HEK293 (cell line): Measurements from ENCODE around the gene CPA2.

Source experiments
- MZF1 ChIP-seq: fragments of 450-650 bp; formaldehyde crosslinking; IDR thresholded peaks from 2 replicates; pipeline ENCODE4 v1.5.1; 2017; ENCODE audit warnings: missing biosample characterization, missing genetic modification characterization, borderline replicate concordance
- TF ChIP-seq, protein P1 (sequence below): fragments of 450-650 bp; formaldehyde crosslinking; IDR thresholded peaks from 2 replicates; pipeline ENCODE4 v1.5.1; 2016; ENCODE audit warnings: missing biosample characterization, missing genetic modification characterization

- TF ChIP-seq, protein P1, sequence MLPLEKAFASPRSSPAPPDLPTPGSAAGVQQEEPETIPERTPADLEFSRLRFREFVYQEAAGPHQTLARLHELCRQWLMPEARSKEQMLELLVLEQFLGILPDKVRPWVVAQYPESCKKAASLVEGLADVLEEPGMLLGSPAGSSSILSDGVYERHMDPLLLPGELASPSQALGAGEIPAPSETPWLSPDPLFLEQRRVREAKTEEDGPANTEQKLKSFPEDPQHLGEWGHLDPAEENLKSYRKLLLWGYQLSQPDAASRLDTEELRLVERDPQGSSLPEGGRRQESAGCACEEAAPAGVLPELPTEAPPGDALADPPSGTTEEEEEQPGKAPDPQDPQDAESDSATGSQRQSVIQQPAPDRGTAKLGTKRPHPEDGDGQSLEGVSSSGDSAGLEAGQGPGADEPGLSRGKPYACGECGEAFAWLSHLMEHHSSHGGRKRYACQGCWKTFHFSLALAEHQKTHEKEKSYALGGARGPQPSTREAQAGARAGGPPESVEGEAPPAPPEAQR (tag by site-specific recombination), result no peak
- no peak for TF ChIP-seq MZF1 (tag by site-specific recombination)
These were observed 42.5 kb upstream of the CPA2 start for GRCh38 chr7:130224210-130224609.
